Natural killer cell (primary cell): ENCODE data around the gene KRT37. TPM values are rescaled to one million over a fixed set of nuclear protein-coding genes. Genes with fewer than 3 reads are reported as not detected.
"Not testable (repeated sequence)": the region's sequence is repeated elsewhere in the genome, so short reads cannot be mapped to it uniquely, and the experiment has no call there.

Experiments used
- ATAC-seq, 3 donors: fragments of 150-1000 bp in 2 of 3; fragments of 200-7000 bp in 1 of 3; cut with Tn5 transposase; 1 replicate in 1 of 3; 2 replicates in 2 of 3; pipeline ENCODE4 v1.10.0; 2021; ENCODE audit warnings: mild to moderate bottlenecking in 2 of 3, moderate library complexity in 2 of 3
- DNase-seq, 2 donors: peaks; one replicate each; pipeline versions ENCODE4 v3.0.0 to v3.0.0-alpha.2; 2013 to 2021; ENCODE audit warnings: mixed read lengths in 1 of 2
- H3K27ac ChIP-seq: one replicate; pipeline ENCODE4 v1.5.1; 2013; ENCODE audit warnings: mild to moderate bottlenecking, low read length
- H3K27me3 ChIP-seq: one replicate; pipeline ENCODE4 v1.6.1; 2013; ENCODE audit warnings: low read length; ENCODE audit not compliant: control insufficient read depth, insufficient read depth
- H3K36me3 ChIP-seq: one replicate; pipeline ENCODE4 v1.6.1; 2013; ENCODE audit warnings: low read length; ENCODE audit not compliant: control insufficient read depth, insufficient read depth
- H3K4me1 ChIP-seq: one replicate; pipeline ENCODE4 v1.6.1; 2013; ENCODE audit warnings: low read length; ENCODE audit not compliant: control insufficient read depth, insufficient read depth
- H3K4me3 ChIP-seq: one replicate; pipeline ENCODE4 v1.5.1; 2013; ENCODE audit warnings: low read length
- H3K9me3 ChIP-seq: one replicate; pipeline ENCODE4 v1.6.1; 2013; ENCODE audit warnings: low read length; ENCODE audit not compliant: control insufficient read depth, insufficient read depth
- H3K27ac Mint-ChIP-seq, 2 donors: one replicate each; pipeline ENCODE4 v1.8.0; 2022; ENCODE audit warnings: mild to moderate bottlenecking in 2 of 2, mixed read lengths in 2 of 2, moderate library complexity in 1 of 2
- H3K27me3 Mint-ChIP-seq, 2 donors: one replicate each; pipeline ENCODE4 v1.8.0; 2022; ENCODE audit warnings: low read depth in 2 of 2, mixed read lengths in 2 of 2
- H3K36me3 Mint-ChIP-seq: one replicate; pipeline ENCODE4 v1.8.0; 2022; ENCODE audit warnings: mixed read lengths
- H3K4me1 Mint-ChIP-seq, 2 donors: one replicate each; pipeline ENCODE4 v1.8.0; 2022; ENCODE audit warnings: mixed read lengths in 2 of 2
- H3K4me3 Mint-ChIP-seq: one replicate; pipeline ENCODE4 v1.8.0; 2022; ENCODE audit warnings: mild to moderate bottlenecking, moderate library complexity, mixed read lengths
- H3K9me3 Mint-ChIP-seq, 2 donors: one replicate each; pipeline ENCODE4 v1.8.0; 2022; ENCODE audit warnings: mixed read lengths in 2 of 2
- CTCF ChIP-seq: fragments of 200-600 bp; IDR thresholded peaks from one replicate; pipeline ENCODE4 v1.8.0; 2022; ENCODE audit warnings: antibody characterized with exemption
- WGBS: methylation state at CpG from one replicate; pipeline ENCODE4 v1.1.7; 2013; ENCODE audit warnings: missing lambda C conversion rate; ENCODE audit not compliant: insufficient coverage; 5-methylcytosine and 5-hydroxymethylcytosine counted together
- intact Hi-C: fragments of 100-400 bp; cut with micrococcal nuclease; formaldehyde crosslinking; loops from one replicate; pipeline ENCODE4 v1.14.2; 2022
- total RNA-seq, 4 donors: library from RNA; stranded (reverse); fragments of 120-200 nt in 1 of 4; gene quantifications; one replicate each; pipeline versions ENCODE4 v1.2.3 to v1.2.4, GENCODE V29; 2013 to 2022

The KRT37 gene
- total RNA-seq, 3 donors from 2014 or later (not counting 1 experiment from before 2014, with no cell fraction given): not detected

- H3K36me3 Mint-ChIP-seq: no peaks in the 10 kb centered on the region
- Histone ChIP-seq H3K36me3 (no peaks in the 10 kb centered on the region), H3K27me3 (no peaks in the 10 kb centered on the region), H3K4me1 (no peaks in the 10 kb centered on the region), H3K27ac (no peak overlapping the region), H3K9me3 (no peaks in the 10 kb centered on the region), H3K4me3 (no peak overlapping the region)
- H3K27me3 Mint-ChIP-seq: peaks cover 8 to 26% of the 10 kb centered on the region in 2 donors
- H3K4me1 Mint-ChIP-seq: no peaks in the 10 kb centered on the region
- no peak for TF ChIP-seq CTCF
- H3K27ac Mint-ChIP-seq: no peak overlapping the region
- no peak for ATAC-seq
- H3K4me3 Mint-ChIP-seq: no peak overlapping the region
- 77% methylated on average over 5 of the region's 5 CpGs for WGBS
- intact Hi-C loops: no loop called here
- no peaks in the 10 kb centered on the region for H3K9me3 Mint-ChIP-seq
- no peak for DNase-seq
These were observed 10.0 kb upstream of the KRT37 start for GRCh38 chr17:41434415-41434814.

- no peak overlapping the region for H3K27ac Mint-ChIP-seq
- intact Hi-C loops: no loop called here
These were observed 9.6 kb upstream of the KRT37 start for GRCh38 chr17:41434005-41434404.

GRCh38 chr17:41433586-41433985, 9.2 kb upstream of the KRT37 start:
- intact Hi-C loops: no loop called here
- TF ChIP-seq CTCF: no peak
- H3K4me1 ChIP-seq: no peaks in the 10 kb centered on the region
- H3K9me3 ChIP-seq: no peaks in the 10 kb centered on the region
- Mint-ChIP-seq H3K4me1 (no peaks in the 10 kb centered on the region), H3K36me3 (no peaks in the 10 kb centered on the region), H3K27me3 (peaks cover 5 to 27% of the 10 kb centered on the region in 2 donors), H3K27ac (no peak overlapping the region), H3K4me3 (no peak overlapping the region), H3K9me3 (no peaks in the 10 kb centered on the region)
- no peak overlapping the region for H3K27ac ChIP-seq
- H3K36me3 ChIP-seq: no peaks in the 10 kb centered on the region
- no peak for ATAC-seq
- no peaks in the 10 kb centered on the region for H3K27me3 ChIP-seq
- no peak for DNase-seq
- 59% methylated on average over 3 of the region's 4 CpGs for WGBS
- no peak overlapping the region for H3K4me3 ChIP-seq

More at GRCh38 chr17:41434005-41434404, 9.6 kb upstream of the KRT37 start:
- Histone ChIP-seq H3K27me3 (no peaks in the 10 kb centered on the region), H3K4me3 (no peak overlapping the region), H3K36me3 (no peaks in the 10 kb centered on the region), H3K27ac (no peak overlapping the region), H3K9me3 (no peaks in the 10 kb centered on the region), H3K4me1 (no peaks in the 10 kb centered on the region)
- DNase-seq (no peak), ATAC-seq (no peak)
- H3K4me1 Mint-ChIP-seq: no peaks in the 10 kb centered on the region
- H3K36me3 Mint-ChIP-seq: no peaks in the 10 kb centered on the region
- no peak for TF ChIP-seq CTCF
- H3K27me3 Mint-ChIP-seq: peaks cover 5 to 23% of the 10 kb centered on the region in 2 donors
- 80% methylated on average over 4 of the region's 4 CpGs for WGBS
- H3K9me3 Mint-ChIP-seq: no peaks in the 10 kb centered on the region
- no peak overlapping the region for H3K4me3 Mint-ChIP-seq

- WGBS: 90% methylated on average over 9 of the region's 9 CpGs
- H3K36me3 ChIP-seq, H3K4me3 ChIP-seq, H3K27ac Mint-ChIP-seq, intact Hi-C loops, H3K9me3 ChIP-seq, H3K27me3 ChIP-seq, DNase-seq, H3K4me3 Mint-ChIP-seq, ATAC-seq, H3K4me1 ChIP-seq, H3K27ac ChIP-seq, H3K9me3 Mint-ChIP-seq, H3K36me3 Mint-ChIP-seq, H3K4me1 Mint-ChIP-seq: not testable (repeated sequence)
- H3K27me3 Mint-ChIP-seq: peaks cover 5 to 30% of the 10 kb centered on the region in 2 donors
These were observed 6.0 kb upstream of the KRT37 start for GRCh38 chr17:41430376-41430775.
